SJSA1 (cell line): ENCODE results near the gene TAF8. TPM values are rescaled to one million over a fixed set of nuclear protein-coding genes. Genes with fewer than 3 reads are reported as not detected.

Source experiments
- DNase-seq, 2 experiments: peaks; one replicate each; pipeline ENCODE4 v3.0.0-alpha.2; 2015 to 2020; ENCODE audit warnings: low spot score in 2 of 2, low read depth in 1 of 2
- H3K27ac ChIP-seq: fragments of 250-450 bp; sonication (Bioruptor Pico); 2 replicates; pipeline ENCODE4 v1.5.1; 2020; ENCODE audit warnings: mild to moderate bottlenecking, moderate library complexity
- H3K27me3 ChIP-seq: fragments of 250-450 bp; sonication (Bioruptor Pico); replicated peaks from 2 replicates; pipeline ENCODE4 v1.5.1; 2020; ENCODE audit warnings: mild to moderate bottlenecking, moderate library complexity
- H3K36me3 ChIP-seq: fragments of 250-450 bp; sonication (Bioruptor Pico); 2 replicates; pipeline ENCODE4 v1.5.1; 2020; ENCODE audit warnings: mild to moderate bottlenecking
- H3K4me1 ChIP-seq: fragments of 250-450 bp; sonication (Bioruptor Pico); replicated peaks from 2 replicates; pipeline ENCODE4 v1.6.1; 2021; ENCODE audit warnings: mild to moderate bottlenecking
- H3K4me3 ChIP-seq: fragments of 250-450 bp; sonication (Bioruptor Pico); 2 replicates; pipeline ENCODE4 v1.5.1; 2020; ENCODE audit warnings: mild to moderate bottlenecking
- H3K9me3 ChIP-seq: fragments of 250-450 bp; sonication (Bioruptor Pico); replicated peaks from 2 replicates; pipeline ENCODE4 v1.5.1; 2020; ENCODE audit warnings: mild to moderate bottlenecking
- total RNA-seq: library from RNA; depleted of rRNA; stranded (reverse); fragments of >200 nt; shearing (Covaris generic); gene quantifications from 2 replicates; pipeline ENCODE4 v1.2.3, GENCODE V29; 2014; rRNA removed

TAF8 gene
- total RNA-seq, 1 experiment from 2014 or later, result 12.2 TPM

- H3K27me3 ChIP-seq, result no peaks in the 10 kb centered on the region
- DNase-seq, result no peak
- H3K4me3 ChIP-seq, result no peak overlapping the region
- no peak overlapping the region for H3K27ac ChIP-seq
- no peaks in the 10 kb centered on the region for H3K36me3 ChIP-seq
- no peaks in the 10 kb centered on the region for H3K4me1 ChIP-seq
- H3K9me3 ChIP-seq, result no peaks in the 10 kb centered on the region
These were observed 74.0 kb downstream of the TAF8 start for GRCh38 chr6:42124223-42124836.

DNA sequence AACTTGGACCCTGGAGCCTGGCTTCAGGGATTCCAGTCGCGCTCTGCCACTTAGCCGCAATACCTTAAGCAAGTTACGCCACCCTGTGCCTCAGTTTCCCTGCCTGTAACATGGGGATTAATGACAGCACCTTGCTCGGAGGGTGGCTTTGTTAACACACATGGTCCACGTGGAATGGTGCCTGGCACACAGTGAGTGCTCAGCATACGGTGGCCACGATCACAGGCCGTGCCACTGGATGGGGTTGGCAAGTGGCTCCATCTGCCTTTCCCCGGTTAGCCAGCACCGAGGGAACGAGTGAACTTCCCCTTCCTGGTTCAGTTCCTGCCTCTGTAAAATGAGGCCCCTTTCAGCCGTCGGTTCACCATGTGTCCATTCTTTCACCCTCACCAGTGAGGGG is 74.9 kb downstream of the TAF8 start:
- Histone ChIP-seq H3K36me3 (no peaks in the 10 kb centered on the region), H3K4me3 (no peak overlapping the region), H3K27me3 (no peaks in the 10 kb centered on the region), H3K9me3 (no peaks in the 10 kb centered on the region), H3K27ac (no peak overlapping the region), H3K4me1 (no peaks in the 10 kb centered on the region)
- DNase-seq, result no peak

DNA sequence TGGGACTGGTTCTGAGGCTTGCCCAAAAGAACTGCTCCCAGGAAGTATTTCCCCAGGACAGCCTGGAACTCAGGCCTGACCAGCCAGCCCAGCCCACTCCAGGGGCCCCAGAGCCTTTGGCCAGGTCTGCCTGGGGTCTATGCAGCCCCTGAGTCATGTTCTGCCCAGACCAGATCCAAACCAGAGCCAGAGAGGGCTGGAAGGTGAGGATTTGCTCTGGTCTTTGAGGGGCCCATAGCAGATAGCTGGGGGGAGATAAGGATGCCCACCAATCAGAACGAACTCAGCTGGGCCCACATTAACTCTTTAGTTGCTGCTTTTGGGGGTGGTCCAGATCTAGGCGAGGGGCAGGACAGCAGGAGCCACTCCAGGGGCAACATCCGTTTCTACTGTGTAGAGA is 75.3 kb downstream of the TAF8 start:
- Histone ChIP-seq H3K27ac (no peak overlapping the region), H3K4me1 (no peaks in the 10 kb centered on the region), H3K9me3 (no peaks in the 10 kb centered on the region), H3K4me3 (no peak overlapping the region), H3K27me3 (no peaks in the 10 kb centered on the region), H3K36me3 (no peaks in the 10 kb centered on the region)
- no peak for DNase-seq

DNA sequence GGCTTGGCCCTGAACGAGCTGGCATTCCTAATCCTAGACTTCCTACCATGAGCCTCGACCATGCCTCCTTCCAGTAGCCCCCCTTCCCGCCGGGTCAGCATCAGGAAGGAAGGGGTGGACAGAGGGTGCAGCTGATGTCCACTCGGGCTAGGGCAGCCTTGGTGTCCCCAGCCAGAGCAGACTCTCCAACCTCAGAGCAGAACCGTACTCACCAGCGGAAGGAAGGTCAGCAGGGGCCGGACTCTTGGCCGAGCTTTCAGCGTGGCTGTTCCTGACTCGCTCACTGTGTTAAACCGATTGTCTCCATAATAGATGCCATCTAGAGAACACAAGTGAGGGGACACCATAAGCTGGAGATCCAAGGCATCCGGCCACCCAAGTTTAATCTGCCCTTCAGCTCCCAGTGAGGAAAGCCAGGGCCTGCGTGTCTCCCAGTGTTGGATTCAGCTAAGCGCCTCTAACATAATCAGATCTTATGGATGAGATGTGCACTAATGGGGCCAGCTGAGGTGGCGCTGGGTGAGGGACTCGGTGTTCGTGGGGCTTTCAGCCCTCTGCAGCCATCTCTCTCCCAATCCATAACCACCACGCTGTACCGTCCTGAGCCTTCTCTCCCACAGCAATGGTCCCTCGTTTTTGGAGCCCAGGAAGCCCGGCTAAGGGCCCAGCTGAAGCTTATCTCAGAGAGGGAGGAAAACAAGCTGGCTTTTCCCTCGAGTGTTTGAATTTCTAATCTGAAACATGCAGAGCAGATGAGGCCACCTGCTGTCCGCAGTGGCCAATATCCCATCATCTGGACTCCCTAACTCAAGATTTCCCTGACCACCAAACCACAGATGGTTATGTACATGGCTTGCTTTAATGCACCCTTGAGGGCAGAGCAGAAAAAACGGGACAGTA is 78.4 kb downstream of the TAF8 start:
- DNase-seq, result no peak
- no peaks in the 10 kb centered on the region for H3K36me3 ChIP-seq
- H3K27me3 ChIP-seq, result no peaks in the 10 kb centered on the region
- H3K27ac ChIP-seq, result no peak overlapping the region
- H3K4me3 ChIP-seq, result no peak overlapping the region
- peaks cover 10% of the 10 kb centered on the region for H3K4me1 ChIP-seq
- H3K9me3 ChIP-seq, result no peaks in the 10 kb centered on the region

DNA sequence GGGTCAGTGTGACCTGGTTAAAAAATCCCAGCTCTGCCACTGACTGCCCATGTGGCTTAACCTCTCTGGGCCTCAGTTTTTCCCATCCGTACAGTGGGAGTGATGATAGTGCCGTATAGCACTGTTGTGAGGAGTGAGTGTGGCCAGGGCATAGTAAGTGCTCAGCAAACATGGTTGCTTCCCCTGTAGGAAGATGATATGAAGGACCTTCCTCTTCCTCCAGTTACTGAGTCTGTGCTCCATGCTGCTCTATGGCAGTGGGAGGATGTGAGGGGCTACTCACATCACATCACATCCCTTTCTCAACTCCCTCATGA is 79.0 kb downstream of the TAF8 start:
- Histone ChIP-seq H3K36me3 (no peaks in the 10 kb centered on the region), H3K27ac (no peak overlapping the region), H3K27me3 (no peaks in the 10 kb centered on the region), H3K4me1 (peaks cover 10% of the 10 kb centered on the region), H3K4me3 (no peak overlapping the region), H3K9me3 (no peaks in the 10 kb centered on the region)
- no peak for DNase-seq

DNA sequence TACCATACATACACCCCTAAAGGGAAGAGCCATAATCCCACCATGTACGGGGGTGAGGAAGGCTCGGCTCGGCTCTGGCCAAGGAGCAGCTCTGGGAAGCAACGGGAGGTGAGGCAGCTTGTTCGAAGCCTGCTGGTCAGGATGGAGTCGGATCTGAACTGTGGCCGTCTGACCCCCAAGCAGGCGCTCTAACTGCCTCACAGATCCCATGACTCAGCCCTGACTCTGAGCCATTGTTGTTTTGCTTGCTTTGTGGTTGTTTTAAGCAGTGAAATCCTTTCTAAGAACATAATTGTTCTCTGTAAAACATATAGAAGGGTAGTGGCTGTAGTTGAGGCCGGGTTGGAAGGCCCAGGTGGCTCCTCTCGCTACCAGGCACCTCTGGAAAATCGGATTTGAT is 81.2 kb downstream of the TAF8 start:
- H3K27ac ChIP-seq, result peak overlapping the region; percentile 23
- DNase-seq, result peak; percentile 79

DNA sequence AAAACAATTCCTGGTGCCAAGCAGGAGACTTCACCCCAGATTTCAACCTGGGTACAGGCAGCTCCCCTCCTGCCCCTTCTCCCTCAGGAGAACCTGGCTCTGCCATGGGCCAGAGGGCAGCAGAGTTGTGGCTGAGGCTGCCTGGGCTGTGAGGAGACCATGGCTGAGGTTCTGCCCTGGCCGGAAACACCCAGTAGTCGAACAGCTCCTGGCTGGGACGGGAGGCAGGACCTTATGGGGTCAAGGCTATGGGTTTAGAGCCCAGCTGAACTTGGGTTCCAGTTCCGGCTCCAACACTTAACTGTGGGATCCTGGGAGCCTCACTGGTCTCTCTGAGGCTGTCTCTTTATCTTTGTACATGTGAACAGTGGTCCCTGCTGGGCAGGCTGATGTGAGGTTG is 83.6 kb downstream of the TAF8 start:
- DNase-seq, result peak in 1 of 2 experiments; percentile 24
- no peaks in the 10 kb centered on the region for H3K9me3 ChIP-seq
- H3K27me3 ChIP-seq, result no peaks in the 10 kb centered on the region
- H3K36me3 ChIP-seq, result no peaks in the 10 kb centered on the region
- H3K27ac ChIP-seq, result no peak overlapping the region
- peaks cover 21% of the 10 kb centered on the region for H3K4me1 ChIP-seq
- no peak overlapping the region for H3K4me3 ChIP-seq

More for the DNA sequence above, 81.2 kb downstream of the TAF8 start:
- Histone ChIP-seq H3K36me3 (no peaks in the 10 kb centered on the region), H3K9me3 (no peaks in the 10 kb centered on the region), H3K4me1 (peaks cover 11% of the 10 kb centered on the region), H3K4me3 (no peak overlapping the region), H3K27me3 (no peaks in the 10 kb centered on the region)

GRCh38 chr6:42135161-42135560 is 84.8 kb downstream of the TAF8 start:
- H3K36me3 ChIP-seq, result no peaks in the 10 kb centered on the region
- H3K27me3 ChIP-seq, result no peaks in the 10 kb centered on the region
- no peaks in the 10 kb centered on the region for H3K9me3 ChIP-seq
- DNase-seq, result peak in 1 of 2 experiments; percentile 38
- H3K27ac ChIP-seq, result no peak overlapping the region
- H3K4me1 ChIP-seq, result peaks cover 23% of the 10 kb centered on the region
- H3K4me3 ChIP-seq, result no peak overlapping the region

- H3K4me1 ChIP-seq, result peaks cover 25% of the 10 kb centered on the region
- H3K4me3 ChIP-seq, result no peak overlapping the region
- no peaks in the 10 kb centered on the region for H3K27me3 ChIP-seq
- no peaks in the 10 kb centered on the region for H3K9me3 ChIP-seq
- no peak overlapping the region for H3K27ac ChIP-seq
- DNase-seq, result no peak
- no peaks in the 10 kb centered on the region for H3K36me3 ChIP-seq
These were observed 85.4 kb downstream of the TAF8 start for GRCh38 chr6:42135722-42136121.

DNA sequence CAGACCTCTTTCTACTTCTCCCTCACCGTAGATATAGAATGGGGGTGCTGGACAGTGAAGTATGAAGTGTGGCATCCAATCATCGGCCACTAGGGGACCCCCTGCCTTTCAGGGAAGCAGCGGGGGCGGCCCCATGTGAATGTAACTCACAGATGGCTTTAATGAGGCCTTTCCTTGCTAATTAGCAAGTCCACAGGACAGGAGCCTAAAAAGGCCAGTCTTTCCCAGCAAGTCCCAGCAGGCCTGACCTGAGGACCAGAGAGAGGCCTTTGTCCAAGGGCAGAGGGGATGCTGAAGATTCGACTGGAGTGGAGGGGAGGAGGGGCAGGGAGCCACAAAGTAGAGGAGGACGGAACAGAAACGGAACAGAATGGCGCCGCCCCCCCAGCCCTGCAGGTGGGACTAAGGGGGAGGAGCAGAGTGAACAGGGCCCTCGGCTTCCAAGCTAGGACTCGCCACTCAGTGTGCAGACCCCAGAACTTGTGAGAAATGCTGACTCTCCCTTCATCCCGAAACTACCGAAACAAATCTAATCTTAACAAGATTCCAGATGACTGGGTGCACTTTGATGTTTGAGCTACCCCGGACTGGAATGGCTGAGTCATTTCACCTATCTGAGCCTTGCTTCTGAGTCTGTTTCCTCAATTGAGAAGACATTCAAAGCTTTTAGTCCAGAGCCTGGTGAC is 86.3 kb downstream of the TAF8 start:
- Histone ChIP-seq H3K9me3 (no peaks in the 10 kb centered on the region), H3K27ac (peak overlapping the region; percentile 55; the same call in 1 of the 2 replicates), H3K4me3 (no peak overlapping the region), H3K27me3 (no peaks in the 10 kb centered on the region), H3K36me3 (no peaks in the 10 kb centered on the region), H3K4me1 (peaks cover 19% of the 10 kb centered on the region)
- peak in 1 of 2 experiments; percentile 50 for DNase-seq

Other genes starting within 250 kb of the TAF8 start
- 1.0 and 2.3 TPM in 2 replicates for gene USP49, start 155.1 kb upstream of the TAF8 start, total RNA-seq
- gene MED20, start 129.4 kb upstream of the TAF8 start, total RNA-seq, result 31.9 and 46.8 TPM in 2 replicates
- gene BYSL, start 129.0 kb upstream of the TAF8 start, total RNA-seq, result 21.5 and 24.2 TPM in 2 replicates
- 75.1 and 102 TPM in 2 replicates for gene CCND3, start 108.7 kb upstream of the TAF8 start, total RNA-seq
- not detected in 2 replicates for gene C6orf132, start 92.1 kb downstream of the TAF8 start, total RNA-seq
- gene GUCA1A, start 122.8 kb downstream of the TAF8 start, total RNA-seq, result not detected in 2 replicates
- gene GUCA1B, start 144.4 kb downstream of the TAF8 start, total RNA-seq, result 1.4 TPM in 1 of 2 replicates, not detected in the other
- 54.4 and 91.1 TPM in 2 replicates for gene MRPS10, start 167.3 kb downstream of the TAF8 start, total RNA-seq